HG03571 (cell line): ENCODE measurements around the gene AIG1.
"Not testable (repeated sequence)": the region's sequence is repeated elsewhere in the genome, so short reads cannot be mapped to it uniquely, and the experiment has no call there.

Source experiments
- ATAC-seq: cut with Tn5 transposase; IDR thresholded peaks from one replicate; pipeline ENCODE4 v1.9.1; 2021; ENCODE audit not compliant: unreplicated experiment

The AIG1 gene

DNA sequence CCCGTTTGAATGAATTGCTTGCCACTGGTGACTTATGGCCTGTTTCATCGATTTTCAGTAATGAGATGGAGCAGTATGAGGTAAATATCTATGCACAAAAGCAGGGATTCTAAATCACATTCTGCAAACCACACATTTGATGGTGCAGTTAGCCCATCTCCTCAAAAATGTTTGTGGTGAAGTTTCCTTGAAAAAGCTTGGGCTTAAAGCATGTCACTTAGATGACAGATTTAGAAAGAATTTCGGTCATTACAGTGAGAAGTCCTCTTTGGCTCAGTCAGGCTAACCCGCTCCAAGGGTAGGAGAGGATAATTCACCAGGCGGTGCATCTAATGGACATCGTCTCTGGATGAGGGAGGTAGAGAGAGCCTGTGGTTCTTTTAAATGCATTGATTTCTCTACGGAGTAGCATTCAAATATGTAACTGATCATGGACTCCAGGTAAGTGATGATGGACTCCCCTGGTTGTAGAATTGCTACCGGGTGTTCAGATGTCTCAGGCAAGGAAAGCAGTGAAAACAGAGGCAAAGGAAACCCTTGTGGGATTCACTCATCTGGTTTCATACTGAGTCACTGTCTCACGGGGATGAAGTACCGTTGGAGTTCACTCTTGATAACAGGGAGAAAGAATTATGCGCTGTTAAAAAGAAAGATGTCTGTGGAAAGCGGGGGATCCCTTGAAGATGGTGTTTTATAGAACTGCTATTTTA is 65.3 kb downstream of the AIG1 start:
- no peak for ATAC-seq

DNA sequence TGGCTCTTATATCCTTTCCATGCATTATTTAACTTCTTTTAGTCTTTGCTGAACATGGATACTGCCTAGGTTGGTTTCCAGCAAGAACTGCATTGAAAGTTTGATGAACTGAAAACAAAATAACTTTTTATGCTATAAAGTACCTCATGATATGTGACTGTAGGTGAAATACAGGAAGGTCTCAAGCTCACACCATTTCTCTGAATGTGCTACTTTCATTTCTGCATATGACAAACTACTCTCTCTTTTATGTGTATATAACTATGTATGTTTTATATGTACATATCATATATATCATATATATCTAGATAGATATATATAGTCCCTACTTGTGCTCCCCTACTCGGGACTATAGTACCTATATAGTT is 65.9 kb downstream of the AIG1 start:
- no peak for ATAC-seq

DNA sequence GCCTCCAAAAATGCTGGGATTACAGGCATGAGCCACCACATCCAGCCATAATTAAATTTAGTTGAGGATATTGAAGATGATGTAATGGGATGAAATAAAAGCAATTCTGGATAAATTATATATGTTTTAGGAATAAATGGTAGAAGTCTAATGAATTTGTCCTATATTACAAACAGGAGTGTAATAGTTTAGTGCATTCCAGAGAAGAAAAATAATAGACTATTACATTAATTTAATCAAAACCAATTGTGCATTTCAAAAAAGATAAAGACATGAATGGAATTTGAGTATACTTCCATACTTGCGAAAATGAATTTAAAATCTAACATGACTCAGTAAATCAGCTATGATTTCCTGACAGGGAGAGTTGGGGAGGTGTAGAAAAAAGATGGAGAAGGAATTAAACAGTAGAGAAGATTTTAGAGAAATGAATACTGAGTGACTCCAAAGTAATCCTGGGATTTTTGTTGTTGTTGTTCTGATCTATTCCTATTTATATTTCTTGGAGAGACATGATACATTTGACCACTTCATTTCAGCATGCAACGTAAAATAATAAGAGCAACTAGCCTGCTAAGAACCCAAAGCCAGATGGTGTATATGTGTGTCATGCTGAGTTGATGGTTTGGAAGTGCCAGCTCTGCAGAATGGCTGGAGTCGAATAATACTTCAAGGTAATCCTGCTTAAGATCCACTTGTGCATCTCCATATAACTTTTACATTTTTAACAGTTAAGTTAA is 67.4 kb downstream of the AIG1 start:
- ATAC-seq = no peak

DNA sequence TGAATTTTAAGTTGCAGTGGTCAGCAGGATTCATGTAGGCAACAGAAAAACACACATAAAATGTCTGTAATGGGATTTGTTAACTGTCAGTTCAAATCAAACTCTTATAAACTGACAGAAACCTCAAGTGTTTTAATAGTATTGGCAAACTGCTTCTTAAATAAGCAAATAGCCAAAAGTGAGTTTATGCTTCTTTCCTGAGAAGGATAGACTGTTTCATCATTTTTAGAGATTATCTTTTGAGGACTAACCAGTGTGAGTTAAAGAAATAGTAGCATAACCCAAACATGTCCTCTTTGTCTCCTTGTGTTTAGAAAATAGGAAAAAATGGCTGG is 68.0 kb downstream of the AIG1 start:
- ATAC-seq = no peak

DNA sequence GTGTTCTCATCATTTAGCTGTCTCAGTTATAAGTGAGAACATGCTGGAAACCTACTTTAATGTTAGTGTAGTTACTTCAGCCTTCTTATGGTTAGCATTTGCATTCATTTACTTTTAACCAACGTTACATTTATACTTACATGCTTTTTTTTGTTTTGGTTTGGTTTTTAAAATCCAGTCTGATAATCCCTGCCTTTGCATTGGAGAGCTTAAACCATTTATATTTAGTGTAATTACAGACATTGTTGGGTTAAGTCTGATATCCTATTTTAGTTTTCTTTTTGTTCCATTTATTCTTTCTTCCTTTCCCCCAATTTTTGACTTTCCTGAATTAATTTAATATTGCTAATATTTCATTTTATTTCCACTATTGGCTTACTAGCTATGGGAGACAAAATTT is 70.2 kb downstream of the AIG1 start:
- no peak for ATAC-seq

DNA sequence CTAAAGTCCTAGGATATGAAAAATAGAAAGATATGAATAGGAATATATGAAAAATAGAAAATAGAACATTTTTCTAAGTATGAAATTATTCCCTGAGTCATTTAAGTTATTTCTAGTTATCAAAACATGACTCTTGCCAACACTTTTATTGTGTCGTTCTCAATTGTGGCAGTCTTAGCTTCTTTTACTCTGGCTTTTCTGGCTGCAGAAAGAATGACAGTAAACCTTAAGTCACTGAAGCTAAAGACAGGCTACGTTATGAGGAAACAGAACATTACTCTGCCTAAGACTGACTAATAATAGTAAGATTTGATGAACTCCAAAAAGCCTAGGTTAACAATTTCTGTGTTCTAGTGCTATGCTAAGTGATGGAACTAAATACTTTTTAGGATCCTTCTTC is 74.6 kb downstream of the AIG1 start:
- no peak for ATAC-seq

DNA sequence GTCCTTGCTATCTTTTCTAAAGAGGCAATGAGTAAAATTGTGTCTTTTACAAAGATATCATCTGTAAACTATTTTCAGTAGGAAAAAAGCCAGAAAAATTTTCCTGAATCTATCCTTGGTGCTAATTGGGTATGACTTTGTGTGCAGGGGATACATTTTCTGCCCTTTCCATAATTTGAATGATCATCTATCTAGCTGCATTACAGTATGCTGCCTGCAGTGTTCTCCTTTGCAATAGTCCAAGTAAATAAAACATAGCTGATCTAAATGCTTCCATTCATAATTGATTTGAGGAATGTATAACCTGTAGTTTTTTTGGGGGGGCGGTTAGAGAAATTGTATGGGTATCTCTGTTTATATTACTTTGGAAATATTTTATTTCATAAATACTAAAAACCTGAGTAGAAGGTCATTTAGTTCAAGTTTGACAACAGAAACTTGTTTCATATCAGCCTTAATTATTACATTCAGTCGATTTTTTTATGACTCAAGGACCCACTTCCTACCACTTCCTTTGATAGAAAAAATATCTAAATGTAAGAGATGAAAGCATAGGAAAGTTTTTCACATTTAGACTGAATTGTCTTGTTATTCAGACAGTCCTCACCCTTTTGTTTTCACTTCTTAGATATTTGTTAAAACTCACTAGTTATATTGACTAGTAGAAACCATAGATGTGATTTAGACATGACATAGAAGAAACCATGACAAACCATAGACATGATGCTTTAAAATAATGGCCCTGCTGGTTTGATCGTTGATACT is 75.3 kb downstream of the AIG1 start:
- no peak for ATAC-seq

DNA sequence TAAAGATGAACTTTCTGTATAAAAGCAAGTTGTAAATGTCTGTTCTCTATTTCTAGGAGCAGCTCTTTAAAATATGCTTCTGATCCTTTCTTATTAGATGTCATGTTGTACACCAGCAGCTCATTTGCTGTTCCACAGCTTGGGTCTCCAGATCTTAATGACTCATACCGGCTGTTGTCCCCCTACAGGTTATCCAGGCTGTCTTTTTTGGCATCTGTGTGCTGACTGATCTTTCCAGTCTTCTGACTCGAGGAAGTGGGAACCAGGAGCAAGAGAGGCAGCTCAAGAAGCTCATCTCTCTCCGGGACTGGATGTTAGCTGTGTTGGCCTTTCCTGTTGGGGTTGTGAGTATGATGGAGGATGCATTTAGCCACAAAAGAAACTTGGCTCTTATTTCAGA is 76.0 kb downstream of the AIG1 start:
- ATAC-seq = no peak

DNA sequence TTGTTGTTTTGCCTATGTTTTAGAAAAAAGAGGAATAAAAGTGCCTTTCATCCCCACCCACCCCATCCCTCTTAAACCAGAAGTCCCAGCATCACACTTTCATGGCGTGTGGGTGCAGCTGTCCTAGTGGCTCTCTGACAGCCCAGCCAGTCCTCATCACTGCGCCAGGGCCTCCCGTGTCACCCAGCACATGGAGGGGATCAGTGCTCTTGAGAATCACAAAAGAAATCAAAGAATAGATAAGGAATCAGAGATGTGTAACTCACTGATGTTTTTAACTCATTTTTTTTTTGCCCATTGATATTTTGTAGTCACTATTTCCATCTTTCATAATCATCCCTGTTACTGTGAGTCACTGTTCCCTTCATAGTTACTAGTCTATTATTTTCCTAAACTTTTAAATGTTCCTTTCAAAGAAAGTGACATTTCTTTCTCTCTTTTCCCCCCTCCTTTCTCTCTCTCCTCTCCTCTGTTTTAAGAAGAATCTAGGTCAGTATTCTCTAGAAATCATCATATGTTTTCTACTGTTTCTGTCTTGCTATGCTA is 78.6 kb downstream of the AIG1 start:
- no peak for ATAC-seq

DNA sequence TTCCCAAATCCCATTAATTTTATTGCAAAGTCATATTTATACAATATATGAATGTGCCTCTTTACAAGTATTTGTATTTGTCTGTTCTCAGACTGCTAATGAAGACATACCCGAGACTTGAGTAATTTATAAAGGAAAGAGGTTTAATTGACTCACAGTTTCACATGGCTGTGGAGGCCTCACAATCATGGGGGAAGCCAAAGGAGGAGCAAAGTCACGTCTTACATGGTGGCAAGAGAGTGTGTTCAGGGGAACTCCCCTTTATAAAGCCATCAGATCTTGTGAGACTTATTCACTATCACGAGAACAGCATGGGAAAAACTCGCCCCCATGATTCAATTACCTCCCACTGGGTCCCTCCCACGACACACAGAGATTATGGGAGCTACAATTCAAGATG is 79.2 kb downstream of the AIG1 start:
- not testable (repeated sequence) for ATAC-seq

DNA sequence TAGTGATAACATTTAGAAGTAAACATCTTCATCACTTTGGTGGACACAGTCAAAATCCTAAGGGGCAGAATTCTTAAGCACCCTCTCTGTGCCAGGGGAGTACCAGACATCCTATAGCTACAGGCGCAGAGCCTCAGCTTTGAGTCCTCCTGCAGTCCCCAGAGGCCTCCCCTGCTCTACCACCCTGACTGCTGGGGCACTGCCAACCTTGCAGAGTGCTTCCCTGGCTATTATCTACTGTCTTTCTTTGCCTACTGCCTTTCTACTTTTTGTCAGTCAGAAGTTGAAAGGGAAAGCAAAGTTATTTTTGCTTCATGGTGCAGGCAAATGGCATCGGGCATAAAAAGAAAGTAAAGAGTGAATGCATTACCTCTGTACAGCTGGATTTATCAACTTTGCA is 80.1 kb downstream of the AIG1 start:
- ATAC-seq = no peak

DNA sequence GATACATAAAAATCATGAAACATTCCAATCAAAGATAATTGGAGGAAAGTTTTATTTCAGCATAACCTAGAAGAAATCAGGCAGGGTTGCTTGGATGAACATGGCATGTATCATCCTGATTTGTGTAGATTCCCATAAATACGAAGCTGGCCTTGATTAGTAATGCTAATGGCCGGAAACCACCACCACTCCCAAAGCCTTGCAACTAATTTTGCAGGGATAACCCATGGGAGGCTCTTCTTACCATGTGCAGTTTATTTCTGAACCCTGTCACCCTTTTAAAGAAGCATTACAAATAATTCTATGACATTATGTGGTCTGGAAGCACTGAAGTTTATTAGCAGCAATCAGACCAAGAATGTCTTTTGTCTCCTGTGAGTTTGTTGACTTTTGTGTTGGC is 80.8 kb downstream of the AIG1 start:
- no peak for ATAC-seq

DNA sequence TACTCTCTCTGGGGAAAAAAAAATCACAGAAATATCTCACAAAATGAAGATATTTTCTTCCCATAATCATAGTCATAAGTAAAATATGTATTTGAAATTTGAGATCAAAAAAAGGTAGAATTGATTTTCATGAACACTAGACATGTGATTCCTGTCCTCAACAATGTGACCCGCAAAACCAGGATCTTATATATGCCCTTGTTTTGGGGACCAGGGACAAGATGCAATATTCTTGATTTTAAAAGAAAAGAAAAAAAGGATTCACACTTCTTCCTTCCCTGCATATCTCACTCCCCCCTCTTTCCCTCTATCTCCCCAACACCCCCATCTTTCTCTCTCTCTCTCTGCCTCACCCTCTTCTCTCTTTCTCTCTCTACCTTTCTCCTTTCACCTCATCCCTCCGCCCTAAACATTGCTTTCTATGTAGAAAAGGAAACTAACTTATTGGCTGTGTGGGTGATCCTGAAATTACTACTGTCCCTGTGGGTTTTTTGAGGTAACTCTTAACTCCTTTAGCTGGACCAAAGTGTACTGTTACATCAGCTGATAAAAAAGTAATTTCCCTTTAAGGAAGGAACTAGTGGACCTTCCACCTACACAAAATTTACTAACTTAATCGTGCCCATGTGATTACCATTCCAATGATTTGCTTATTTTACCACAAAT is 85.6 kb downstream of the AIG1 start:
- ATAC-seq = no peak

DNA sequence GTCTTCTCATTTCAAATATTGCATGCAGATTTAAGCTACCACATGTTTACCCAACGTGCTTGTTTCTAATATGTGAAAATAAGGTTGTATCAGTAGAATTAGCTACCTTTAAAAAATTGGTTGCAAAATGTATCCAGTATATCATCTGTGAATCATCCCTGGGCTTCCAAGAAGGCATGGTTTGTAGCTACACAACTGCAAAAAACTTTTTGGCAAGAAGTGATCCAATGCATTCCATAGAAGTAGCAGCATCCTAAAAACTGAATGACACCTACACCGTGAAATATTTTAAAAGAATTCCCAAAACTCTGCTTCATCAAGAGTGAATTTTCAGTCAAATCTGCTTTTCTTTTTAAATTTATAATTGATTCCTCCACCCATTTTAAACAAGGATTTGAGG is 89.1 kb downstream of the AIG1 start:
- no peak for ATAC-seq

DNA sequence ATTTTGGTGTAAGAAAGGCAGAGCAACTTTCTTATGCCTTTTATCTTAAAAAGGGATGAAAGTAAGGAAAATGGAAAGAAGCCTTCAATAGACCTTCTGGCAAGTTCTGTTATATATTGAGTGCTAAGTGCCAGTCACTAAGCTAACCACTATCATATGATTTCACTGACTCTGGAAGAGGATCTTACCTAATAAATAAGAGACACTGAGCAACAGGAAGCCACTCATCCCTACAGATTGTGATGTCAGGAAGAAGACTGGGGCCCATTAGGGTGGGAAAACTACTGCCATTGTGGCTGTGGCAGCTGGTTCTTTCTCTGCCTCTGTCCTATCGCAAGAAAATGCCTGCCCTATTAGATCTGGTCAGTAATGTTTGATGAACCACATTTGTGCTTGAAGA is 89.6 kb downstream of the AIG1 start:
- no peak for ATAC-seq

DNA sequence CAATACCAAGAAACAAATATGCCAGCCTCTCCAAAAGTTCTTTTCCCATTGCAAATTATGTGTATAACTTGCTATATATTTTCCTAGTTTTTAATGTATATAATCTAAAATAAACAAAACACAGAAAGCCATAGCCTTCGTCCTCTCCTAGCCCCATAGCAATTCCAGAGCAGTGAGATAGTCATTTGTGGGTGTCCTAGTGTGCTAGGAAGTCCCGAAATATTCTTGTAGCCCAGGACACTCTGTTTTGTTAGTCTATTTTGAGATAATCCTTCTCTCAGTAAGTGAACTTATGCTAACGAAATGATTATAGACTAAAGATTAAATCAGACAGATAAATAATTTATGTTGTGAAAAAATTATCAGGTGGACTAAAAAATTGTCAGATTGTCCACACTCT is 90.7 kb downstream of the AIG1 start:
- ATAC-seq = no peak

DNA sequence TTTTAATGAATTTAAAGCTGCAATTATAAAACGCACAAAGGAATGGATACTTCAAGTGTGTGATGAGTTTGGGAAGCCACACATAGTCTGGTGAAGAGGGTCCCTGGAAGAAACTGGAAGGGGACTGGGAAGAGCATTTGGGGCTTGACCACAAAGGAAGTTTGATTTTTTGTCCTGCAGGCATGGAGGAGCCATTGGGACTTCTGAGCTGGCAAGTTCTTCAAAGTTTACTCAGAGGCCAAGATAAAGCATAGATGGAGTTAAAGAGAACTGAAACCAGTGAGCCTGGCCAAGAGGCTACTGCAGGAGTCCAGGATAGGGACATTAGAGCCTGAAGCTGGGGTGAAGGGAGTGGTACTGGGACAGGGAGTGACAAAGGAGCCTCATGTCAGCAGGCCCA is 95.0 kb downstream of the AIG1 start:
- no peak for ATAC-seq

DNA sequence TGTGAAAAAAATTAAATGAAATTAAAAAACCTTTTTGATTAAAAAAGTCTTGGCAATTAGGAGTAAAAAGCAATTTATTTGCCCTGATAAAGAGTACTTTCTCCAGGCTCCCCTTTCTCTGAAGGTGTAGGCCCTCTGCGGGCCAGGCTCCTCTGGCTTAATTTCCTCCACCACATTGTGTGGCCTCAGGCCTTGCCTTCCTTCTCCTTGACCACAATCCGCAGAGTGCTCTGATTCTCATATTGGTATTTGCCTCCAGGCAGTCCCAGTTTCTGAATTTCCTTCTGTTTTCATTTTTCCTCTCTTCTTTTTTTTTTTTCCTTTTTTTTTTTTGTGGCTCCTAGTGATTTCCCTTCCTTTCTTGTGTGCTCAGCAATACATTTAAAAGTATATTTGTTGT is 96.4 kb downstream of the AIG1 start:
- ATAC-seq = no peak

DNA sequence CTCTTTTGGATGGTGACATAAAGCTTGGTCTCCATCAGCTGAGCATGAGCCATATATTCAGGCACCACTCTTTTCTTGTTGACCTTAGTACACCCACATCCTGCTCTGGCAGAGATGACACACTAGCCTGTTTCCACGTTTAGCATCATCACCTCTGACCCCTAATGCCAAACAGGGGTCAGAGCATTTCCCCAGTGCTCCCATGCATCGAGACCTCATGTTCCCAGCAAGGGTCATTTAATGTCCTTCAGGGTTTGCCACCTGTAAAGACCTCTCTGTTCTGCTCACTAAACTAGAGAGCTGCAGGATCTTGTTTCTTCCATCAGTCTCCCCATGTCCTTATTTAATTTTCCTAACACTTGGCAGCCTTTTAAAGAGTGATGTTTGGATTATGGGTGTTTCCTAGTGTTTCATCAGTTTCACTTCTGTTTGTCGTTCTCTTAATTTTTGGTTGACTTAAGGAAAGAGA is 97.5 kb downstream of the AIG1 start:
- no peak for ATAC-seq

DNA sequence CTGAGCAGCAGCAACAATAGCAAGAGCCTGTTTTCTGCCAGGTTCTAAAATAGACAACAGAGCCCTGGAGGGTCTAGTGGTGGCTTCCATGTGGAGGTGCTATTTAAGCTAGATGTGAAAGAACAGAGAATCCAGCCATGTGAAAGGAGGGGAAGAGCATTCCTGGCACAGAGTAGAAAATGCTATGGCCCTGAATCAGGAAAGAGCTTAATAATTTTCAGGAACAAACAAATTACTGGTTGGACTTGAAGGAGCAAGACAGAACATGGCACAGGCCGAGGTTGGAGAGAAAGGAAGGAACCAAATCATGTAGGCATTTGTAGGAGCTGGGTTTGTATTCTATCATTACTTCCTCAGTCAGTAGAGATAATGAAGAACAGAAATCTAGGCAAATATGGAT is 98.3 kb downstream of the AIG1 start:
- no peak for ATAC-seq

DNA sequence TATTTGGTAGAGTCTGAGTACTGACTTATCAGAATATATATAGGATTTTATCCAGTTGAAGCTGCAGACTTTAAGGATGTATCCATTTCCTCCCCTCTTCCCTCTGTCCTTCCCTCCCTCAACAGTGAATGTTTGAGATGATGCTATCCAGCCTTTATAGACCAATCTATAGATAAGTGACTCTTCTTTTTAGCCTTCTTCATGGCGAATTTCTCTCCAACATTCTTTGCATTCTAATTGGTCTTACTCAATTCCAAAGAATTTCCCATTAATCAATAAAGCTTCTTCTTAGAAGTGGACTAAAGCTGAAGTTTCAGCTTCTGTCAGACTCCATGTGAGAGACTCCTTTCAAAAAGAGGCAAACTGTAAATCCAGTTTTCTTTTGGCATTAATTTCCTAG is 99.3 kb downstream of the AIG1 start:
- ATAC-seq = no peak
